ENCODE measurements around the gene MINK1.

Gene MINK1

DNA sequence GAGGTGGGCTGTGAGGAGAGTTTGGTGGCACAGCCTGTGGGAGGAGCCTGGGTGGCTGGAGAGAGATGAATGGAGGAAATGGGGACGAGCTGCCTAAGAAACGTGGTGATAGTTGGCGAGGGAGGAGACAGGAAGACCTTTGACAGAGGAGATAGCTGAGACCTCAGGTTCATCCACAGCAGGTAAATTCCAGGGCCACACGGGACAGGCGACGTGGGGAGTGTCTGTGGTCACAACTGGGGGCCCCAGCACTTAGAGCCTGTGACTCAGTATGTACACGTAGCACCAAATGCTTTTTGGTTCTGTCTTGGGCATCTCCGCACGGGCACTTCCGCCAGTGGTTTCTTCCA, 7.7 kb downstream of the MINK1 start:
- no peak overlapping the region for H3K27ac ChIP-seq
- no peak for TF ChIP-seq CTCF (conservative IDR thresholded peaks at IDR 0.05)
- TF ChIP-seq ZFX (IDR thresholded peaks at IDR 0.05) = no peak

GRCh38 chr17:4842376-4842775, 9.2 kb downstream of the MINK1 start:
- no peak for TF ChIP-seq CTCF (conservative IDR thresholded peaks at IDR 0.05)
- no peak for TF ChIP-seq ZFX (IDR thresholded peaks at IDR 0.05)
- H3K27ac ChIP-seq = no peak overlapping the region

GRCh38 chr17:4843321-4844000, 10.3 kb downstream of the MINK1 start:
- H3K27ac ChIP-seq = no peak overlapping the region
- no peak for TF ChIP-seq CTCF (conservative IDR thresholded peaks at IDR 0.05)
- TF ChIP-seq ZFX (IDR thresholded peaks at IDR 0.05) = no peak

GRCh38 chr17:4845118-4845517, 12.0 kb downstream of the MINK1 start:
- H3K27ac ChIP-seq = no peak overlapping the region
- TF ChIP-seq CTCF (conservative IDR thresholded peaks at IDR 0.05) = no peak

- TF ChIP-seq ZFX (IDR thresholded peaks at IDR 0.05) = no peak
- no peak for TF ChIP-seq CTCF (conservative IDR thresholded peaks at IDR 0.05)
- H3K27ac ChIP-seq = no peak overlapping the region; the same call in 1 of the 2 replicates
Observed at GRCh38 chr17:4846635-4847390, 13.7 kb downstream of the MINK1 start.

GRCh38 chr17:4849011-4849536, 15.9 kb downstream of the MINK1 start:
- TF ChIP-seq CTCF (conservative IDR thresholded peaks at IDR 0.05) = no peak
- TF ChIP-seq ZFX (IDR thresholded peaks at IDR 0.05) = no peak
- no peak overlapping the region for H3K27ac ChIP-seq

GRCh38 chr17:4850246-4850645, 17.1 kb downstream of the MINK1 start:
- no peak overlapping the region for H3K27ac ChIP-seq
- TF ChIP-seq ZFX (IDR thresholded peaks at IDR 0.05) (no peak), CTCF (conservative IDR thresholded peaks at IDR 0.05) (no peak)
